SK-N-SH (cell line): Measurements from ENCODE around the gene F7. TPM values are rescaled to one million over a fixed set of nuclear protein-coding genes. Genes with fewer than 3 reads are reported as not detected.
A peak's percentile ranks its signal among the peaks of the same experiment; 100 is the strongest.

Experiments used
- CTCF ChIA-PET: fragments of 300-600, 350-600 bp; formaldehyde crosslinking; extraction: SDS; loops from one replicate; lab custom pipeline; 2021; lab: Yijun Ruan, JAX
- POLR2A ChIA-PET: fragments of 350-600 bp; sonication (Branson Sonifier 250); formaldehyde crosslinking; extraction: SDS; loops from one replicate; lab custom pipeline; 2020; ENCODE audit warnings: antibody characterized with exemption, inconsistent platforms; lab: Yijun Ruan, JAX
- DNase-seq: peaks from one replicate; pipeline ENCODE4 v3.0.0; 2012
- H2AFZ ChIP-seq: fragments of 200-600 bp; sonication (generic); 2 replicates; pipeline ENCODE4 v1.8.1; 2016; ENCODE audit warnings: antibody characterized with exemption, mild to moderate bottlenecking, low read depth
- H3F3A ChIP-seq: fragments of 200-600 bp; sonication (generic); replicated peaks from 2 replicates; pipeline ENCODE3; 2016; ENCODE audit warnings: antibody characterized with exemption, mild to moderate bottlenecking; ENCODE audit not compliant: insufficient read depth
- H3K27ac ChIP-seq, 2 experiments: fragments of 200-500 bp in 1 of 2; fragments of 200-600 bp in 1 of 2; sonication (Bioruptor generic) in 1 of 2; sonication (generic), shearing (Covaris generic) in 1 of 2; 2 replicates each; pipeline versions ENCODE4 v1.5.1 to v1.6.1; 2014 to 2016; ENCODE audit warnings: low read depth in 2 of 2, inconsistent platforms in 1 of 2, low read length in 1 of 2, mild to moderate bottlenecking in 1 of 2, mixed read lengths in 1 of 2
- H3K27me3 ChIP-seq: fragments of 200-600 bp; sonication (generic), shearing (Covaris generic); 2 replicates; pipeline ENCODE4 v1.6.1; 2016; ENCODE audit warnings: mixed run types; ENCODE audit not compliant: insufficient read depth
- H3K36me3 ChIP-seq, 2 experiments: fragments of 200-500 bp in 1 of 2; fragments of 200-600 bp in 1 of 2; sonication (Bioruptor generic) in 1 of 2; sonication (generic) in 1 of 2; replicated peaks in 1 of 2; 2 replicates each; pipeline versions ENCODE3 to v1.5.1; 2014 to 2016; ENCODE audit warnings: low read length in 1 of 2, mild to moderate bottlenecking in 1 of 2; ENCODE audit not compliant: insufficient read depth in 2 of 2, control insufficient read depth in 1 of 2
- H3K4me1 ChIP-seq, 2 experiments: fragments of 200-500 bp in 1 of 2; fragments of 200-600 bp in 1 of 2; sonication (Bioruptor generic) in 1 of 2; sonication (generic), shearing (Covaris generic) in 1 of 2; 2 replicates each; pipeline versions ENCODE4 v1.5.1 to v1.6.1; 2014 to 2016; ENCODE audit warnings: low read depth in 1 of 2, low read length in 1 of 2, mixed run types in 1 of 2; ENCODE audit not compliant: insufficient read depth in 2 of 2, control insufficient read depth in 1 of 2
- H3K4me2 ChIP-seq: fragments of 200-600 bp; sonication (generic), shearing (Covaris generic); 2 replicates; pipeline ENCODE4 v1.6.1; 2017; ENCODE audit warnings: mixed run types
- H3K4me3 ChIP-seq, 2 experiments: fragments of 200-500 bp in 1 of 2; fragments of 200-600 bp in 1 of 2; sonication (Bioruptor generic) in 1 of 2; sonication (generic), shearing (Covaris generic) in 1 of 2; 2 replicates each; pipeline versions ENCODE4 v1.5.1 to v1.8.1; 2014 to 2016; ENCODE audit warnings: low read depth in 2 of 2, inconsistent platforms in 1 of 2, low read length in 1 of 2, mild to moderate bottlenecking in 1 of 2, mixed read lengths in 1 of 2, moderate library complexity in 1 of 2
- H3K79me2 ChIP-seq: fragments of 200-600 bp; sonication (generic); 2 replicates; pipeline ENCODE4 v1.8.1; 2017; ENCODE audit warnings: mild to moderate bottlenecking; ENCODE audit not compliant: insufficient read depth
- H3K9ac ChIP-seq: fragments of 200-600 bp; sonication (generic); 2 replicates; pipeline ENCODE4 v1.6.1; 2017; ENCODE audit warnings: mixed run types
- H3K9me2 ChIP-seq: fragments of 200-600 bp; sonication (generic); 2 replicates; pipeline ENCODE4 v1.6.1; 2017; ENCODE audit warnings: mixed run types
- H3K9me3 ChIP-seq: fragments of 200-600 bp; sonication (generic); 2 replicates; pipeline ENCODE4 v1.6.1; 2017; ENCODE audit warnings: mixed run types, mild to moderate bottlenecking, moderate library complexity
- H4K20me1 ChIP-seq: fragments of 200-600 bp; sonication (generic); 2 replicates; pipeline ENCODE4 v1.6.1; 2017; ENCODE audit warnings: mild to moderate bottlenecking, mixed run types; ENCODE audit not compliant: insufficient read depth
- ELF1 ChIP-seq: IDR thresholded peaks from 2 replicates; pipeline ENCODE4 v1.4.0; 2012
- EP300 ChIP-seq, 2 experiments: IDR thresholded peaks; 2 replicates each; pipeline versions ENCODE4 v1.4.0 to v1.6.1; 2012; ENCODE audit warnings: borderline replicate concordance in 1 of 2, low read depth in 1 of 2, low read length in 1 of 2
- FOXJ3 ChIP-seq: sonication (generic); formaldehyde crosslinking; IDR thresholded peaks from 2 replicates; pipeline ENCODE4 v1.5.1; 2020; ENCODE audit warnings: mild to moderate bottlenecking, missing genetic modification reagents
- FOXM1 ChIP-seq: IDR thresholded peaks from 2 replicates; pipeline ENCODE4 v1.4.0; 2012; ENCODE audit warnings: low read depth, mild to moderate bottlenecking
- MAX ChIP-seq: IDR thresholded peaks from 2 replicates; pipeline ENCODE4 v1.4.0; 2012; ENCODE audit warnings: low read depth
- NFIC ChIP-seq: IDR thresholded peaks from 2 replicates; pipeline ENCODE4 v1.4.0; 2012; ENCODE audit warnings: borderline replicate concordance
- RAD21 ChIP-seq: IDR thresholded peaks from 2 replicates; pipeline ENCODE4 v1.6.1; 2012; ENCODE audit warnings: mild to moderate bottlenecking, low read length
- RFX5 ChIP-seq: IDR thresholded peaks from 2 replicates; pipeline ENCODE4 v1.6.1; 2012; ENCODE audit warnings: mild to moderate bottlenecking, improper control_type of control experiment, low read length
- SIN3A ChIP-seq: IDR thresholded peaks from 2 replicates; pipeline ENCODE4 v1.6.1; 2012; ENCODE audit warnings: low read depth, mild to moderate bottlenecking, low read length, moderate library complexity, borderline replicate concordance
- TAF1 ChIP-seq: IDR thresholded peaks from 2 replicates; pipeline ENCODE4 v1.6.1; 2012; ENCODE audit warnings: low read depth, mild to moderate bottlenecking, low read length, moderate library complexity, borderline replicate concordance
- USF2 ChIP-seq: fragments of 150-350 bp; IDR thresholded peaks from 2 replicates; pipeline ENCODE4 v1.6.1; 2017; ENCODE audit warnings: antibody characterized with exemption, low read length, low read depth, borderline replicate concordance
- ZBTB33 ChIP-seq: IDR thresholded peaks from 2 replicates; pipeline ENCODE4 v1.4.0; 2012; ENCODE audit warnings: low read depth, borderline replicate concordance
- WGBS: methylation state at CpG from one replicate; pipeline ENCODE4 v1.1.6; 2017; ENCODE audit warnings: low lambda C conversion rate; 5-methylcytosine and 5-hydroxymethylcytosine counted together
- polyA plus RNA-seq, 3 experiments: library from polyadenylated mRNA; depleted of rRNA; stranded (reverse); fragments of >200 nt; gene quantifications; 2 replicates each; pipeline ENCODE4 v1.2.3, GENCODE V29; 2012
- TF ChIP-seq, protein P1 (sequence below): fragments of 150-350 bp; IDR thresholded peaks from 2 replicates; pipeline ENCODE4 v1.6.1; 2016; ENCODE audit warnings: mild to moderate bottlenecking, low read depth, low read length
- TF ChIP-seq, protein P2 (sequence below): IDR thresholded peaks from 2 replicates; pipeline ENCODE4; 2012

The F7 gene
- polyA plus RNA-seq, 1 of the 3 experiments (the other 2 are of a cell fraction) = not detected

GRCh38 chr13:113152691-113152983 lies 47.0 kb downstream of the F7 start:
- H3K9me2 ChIP-seq = no peaks in the 10 kb centered on the region
- 0 out of 2 replicates have a peak overlapping the region, but pooled peaks have one; percentile 85 for H3K4me2 ChIP-seq
- H4K20me1 ChIP-seq = no peaks in the 10 kb centered on the region
- H3K9ac ChIP-seq = no peak overlapping the region
- H3K9me3 ChIP-seq = no peaks in the 10 kb centered on the region
- H3K36me3 ChIP-seq = no peaks in the 10 kb centered on the region
- H2AFZ ChIP-seq = 0 out of 2 replicates have a peak overlapping the region, but pooled peaks have one; percentile 6
- peaks cover 13% of the 10 kb centered on the region for H3F3A ChIP-seq
- ChIA-PET POLR2A (no interaction called here), CTCF (no interaction called here)
- 94% methylated on average over 2 of the region's 2 CpGs for whole genome bisulfite sequencing
- DNase-seq = no peak
- TF ChIP-seq RFX5 (no peak), EP300 (IDR thresholded peaks at IDR 0.05; ENCODE audit: borderline replicate concordance in 1 of 2, low read depth in 1 of 2, low read length in 1 of 2) (no peak), MAX (no peak), USF2 (no peak), FOXM1 (no peak), FOXJ3 (CRISPR knock-in tag) (no peak), RAD21 (no peak), SIN3A (no peak), TAF1 (no peak), ZBTB33 (no peak), NFIC (no peak), ELF1 (no peak)
- TF ChIP-seq, protein P1, sequence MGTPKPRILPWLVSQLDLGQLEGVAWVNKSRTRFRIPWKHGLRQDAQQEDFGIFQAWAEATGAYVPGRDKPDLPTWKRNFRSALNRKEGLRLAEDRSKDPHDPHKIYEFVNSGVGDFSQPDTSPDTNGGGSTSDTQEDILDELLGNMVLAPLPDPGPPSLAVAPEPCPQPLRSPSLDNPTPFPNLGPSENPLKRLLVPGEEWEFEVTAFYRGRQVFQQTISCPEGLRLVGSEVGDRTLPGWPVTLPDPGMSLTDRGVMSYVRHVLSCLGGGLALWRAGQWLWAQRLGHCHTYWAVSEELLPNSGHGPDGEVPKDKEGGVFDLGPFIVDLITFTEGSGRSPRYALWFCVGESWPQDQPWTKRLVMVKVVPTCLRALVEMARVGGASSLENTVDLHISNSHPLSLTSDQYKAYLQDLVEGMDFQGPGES = no peak
- TF ChIP-seq, protein P2, sequence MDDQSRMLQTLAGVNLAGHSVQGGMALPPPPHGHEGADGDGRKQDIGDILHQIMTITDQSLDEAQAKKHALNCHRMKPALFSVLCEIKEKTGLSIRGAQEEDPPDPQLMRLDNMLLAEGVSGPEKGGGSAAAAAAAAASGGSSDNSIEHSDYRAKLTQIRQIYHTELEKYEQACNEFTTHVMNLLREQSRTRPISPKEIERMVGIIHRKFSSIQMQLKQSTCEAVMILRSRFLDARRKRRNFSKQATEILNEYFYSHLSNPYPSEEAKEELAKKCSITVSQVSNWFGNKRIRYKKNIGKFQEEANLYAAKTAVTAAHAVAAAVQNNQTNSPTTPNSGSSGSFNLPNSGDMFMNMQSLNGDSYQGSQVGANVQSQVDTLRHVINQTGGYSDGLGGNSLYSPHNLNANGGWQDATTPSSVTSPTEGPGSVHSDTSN = no peak
- no peaks in the 10 kb centered on the region for H3K27me3 ChIP-seq
- H3K79me2 ChIP-seq = no peaks in the 10 kb centered on the region
- peaks cover 5 to 13% of the 10 kb centered on the region in 2 experiments; a peak in 1 of 4 replicates for H3K4me1 ChIP-seq
- no peak overlapping the region for H3K4me3 ChIP-seq
- H3K27ac ChIP-seq = no peak overlapping the region
